Measurements from ENCODE around the gene NOC4L. TPM values are rescaled to one million over a fixed set of nuclear protein-coding genes. Genes with fewer than 3 reads are reported as not detected.
"Not testable (repeated sequence)": the region's sequence is repeated elsewhere in the genome, so short reads cannot be mapped to it uniquely, and the experiment has no call there.

NOC4L gene
- total RNA-seq, 1 donor from 2014 or later, result 25.0 TPM

GRCh38 chr12:132142679-132143335, 1.4 kb upstream of the NOC4L start:
- no peak for DNase-seq (ENCODE audit: low spot score)

- DNase-seq (ENCODE audit: low spot score), result no peak
These were observed 753 bp upstream of the NOC4L start for GRCh38 chr12:132143336-132144071.

- DNase-seq (ENCODE audit: low spot score), result no peak
These were observed 532 bp downstream of the NOC4L start for GRCh38 chr12:132144810-132145168.

DNA sequence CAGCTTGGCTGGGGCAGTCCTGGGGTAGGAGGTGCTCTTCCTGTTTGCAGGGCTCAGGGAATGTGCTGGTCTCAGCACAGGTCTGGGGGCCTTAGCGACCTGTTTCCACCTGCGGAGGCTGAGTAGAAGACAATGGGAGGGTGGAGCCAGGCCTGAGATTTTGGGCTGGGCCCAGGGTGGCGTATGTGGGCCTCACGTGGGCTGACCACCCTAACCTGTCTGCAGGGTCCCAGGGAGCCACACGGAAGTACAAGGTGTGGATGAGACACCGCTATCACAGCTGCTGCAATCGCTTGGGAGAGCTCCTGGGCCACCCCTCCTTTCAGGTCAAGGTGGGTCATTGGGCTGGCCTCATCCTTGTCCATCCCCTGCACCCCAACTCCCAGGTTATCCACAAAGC, 1.1 kb downstream of the NOC4L start:
- DNase-seq (ENCODE audit: low spot score), result no peak

GRCh38 chr12:132146098-132146497, 1.8 kb downstream of the NOC4L start:
- no peak for DNase-seq (ENCODE audit: low spot score)

GRCh38 chr12:132146772-132147422, 2.6 kb downstream of the NOC4L start:
- DNase-seq (ENCODE audit: low spot score), result no peak

- peak; percentile 40 for DNase-seq (ENCODE audit: low spot score)
These were observed 3.4 kb downstream of the NOC4L start for GRCh38 chr12:132147423-132148367.

DNA sequence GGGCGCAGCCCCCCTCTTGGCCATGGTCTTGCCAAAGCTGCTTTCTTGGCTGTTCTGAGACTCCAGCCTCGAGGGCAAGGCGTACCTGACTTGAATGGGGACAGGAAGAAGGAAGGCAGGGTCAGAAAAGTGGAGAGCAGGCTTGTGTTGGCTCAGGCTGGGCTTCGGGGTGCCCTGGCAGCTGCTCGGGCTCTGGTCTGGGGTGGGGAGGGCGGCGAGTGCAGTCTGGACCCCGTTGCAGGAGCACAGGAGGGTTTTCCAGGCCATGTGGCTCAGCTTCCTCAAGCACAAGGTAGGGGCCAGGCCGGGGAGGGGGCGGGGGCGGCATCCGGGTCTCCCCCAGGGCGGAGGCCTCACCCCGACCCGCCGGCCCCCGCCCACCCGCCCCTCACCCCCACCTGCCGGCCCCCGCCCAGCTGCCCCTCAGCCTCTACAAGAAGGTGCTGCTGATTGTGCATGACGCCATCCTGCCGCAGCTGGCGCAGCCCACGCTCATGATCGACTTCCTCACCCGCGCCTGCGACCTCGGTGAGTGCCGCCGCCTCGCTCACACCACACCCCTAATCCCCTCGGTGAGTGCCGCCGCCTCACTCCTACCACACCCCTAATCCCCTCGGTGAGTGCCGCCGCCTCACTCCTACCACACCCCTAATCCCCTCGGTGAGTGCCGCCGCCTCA, 4.2 kb downstream of the NOC4L start:
- no peak for DNase-seq (ENCODE audit: low spot score)

DNA sequence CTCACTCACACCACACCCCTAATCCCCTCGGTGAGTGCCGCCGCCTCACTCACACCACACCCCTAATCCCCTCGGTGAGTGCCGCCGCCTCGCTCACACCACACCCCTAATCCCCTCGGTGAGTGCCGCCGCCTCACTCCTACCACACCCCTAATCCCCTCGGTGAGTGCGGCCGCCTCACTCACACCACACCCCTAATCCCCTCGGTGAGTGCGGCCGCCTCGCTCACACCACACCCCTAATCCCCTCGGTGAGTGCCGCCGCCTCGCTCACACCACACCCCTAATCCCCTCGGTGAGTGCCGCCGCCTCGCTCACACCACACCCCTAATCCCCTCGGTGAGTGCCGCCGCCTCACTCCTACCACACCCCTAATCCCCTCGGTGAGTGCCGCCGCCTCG, 5.3 kb downstream of the NOC4L start:
- not testable (repeated sequence) for DNase-seq (ENCODE audit: low spot score)

GRCh38 chr12:132150780-132151144, 6.5 kb downstream of the NOC4L start:
- no peak for DNase-seq (ENCODE audit: low spot score)

GRCh38 chr12:132151145-132151765, 7.0 kb downstream of the NOC4L start:
- no peak for DNase-seq (ENCODE audit: low spot score)

DNA sequence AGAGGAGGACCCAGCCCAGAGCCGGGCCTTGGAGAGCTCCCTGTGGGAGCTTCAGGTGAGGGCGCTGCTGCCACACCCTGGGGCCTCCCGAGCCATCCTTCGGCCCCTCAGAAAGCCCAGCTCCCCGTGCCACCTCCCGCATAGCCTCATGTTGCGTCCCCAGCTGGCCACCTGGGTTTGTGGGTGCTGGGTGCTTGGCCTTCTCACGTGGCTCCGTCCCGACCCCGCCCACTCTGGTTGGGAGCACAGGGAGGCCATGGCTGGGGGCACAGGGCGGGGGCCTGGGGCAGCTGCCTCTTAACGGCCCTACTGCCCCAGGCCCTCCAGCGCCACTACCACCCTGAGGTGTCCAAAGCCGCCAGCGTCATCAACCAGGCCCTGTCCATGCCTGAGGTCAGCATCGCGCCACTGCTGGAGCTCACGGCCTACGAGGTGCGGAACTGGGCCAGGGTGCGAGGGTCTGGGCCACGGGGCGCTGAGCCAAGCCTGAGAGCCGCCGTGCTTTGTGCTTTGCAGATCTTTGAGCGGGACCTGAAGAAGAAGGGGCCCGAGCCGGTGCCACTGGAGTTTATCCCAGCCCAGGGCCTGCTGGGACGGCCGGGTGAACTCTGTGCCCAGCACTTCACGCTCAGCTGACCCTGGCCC, 7.6 kb downstream of the NOC4L start:
- no peak for DNase-seq (ENCODE audit: low spot score)

DNA sequence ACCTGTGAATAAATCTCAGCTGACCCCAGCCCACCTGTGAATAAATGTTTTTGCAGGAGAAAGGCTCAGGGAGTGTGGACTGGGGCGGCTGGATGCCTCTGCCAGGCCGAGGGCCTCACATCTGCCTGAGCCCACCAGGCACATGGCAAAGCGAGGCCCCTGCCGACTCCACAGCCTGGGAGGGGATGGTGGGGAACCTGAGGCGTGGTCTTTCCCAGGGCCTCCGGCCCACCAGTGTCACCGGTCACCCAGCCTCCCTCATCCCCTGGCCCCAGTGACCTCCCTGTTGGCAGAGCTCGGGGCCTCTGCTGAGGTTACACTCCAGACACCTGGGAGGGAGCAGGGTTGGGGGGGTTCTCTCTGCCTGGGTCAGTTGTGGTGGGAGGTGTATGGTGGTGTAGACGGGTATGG, 8.2 kb downstream of the NOC4L start:
- no peak for DNase-seq (ENCODE audit: low spot score)

DNA sequence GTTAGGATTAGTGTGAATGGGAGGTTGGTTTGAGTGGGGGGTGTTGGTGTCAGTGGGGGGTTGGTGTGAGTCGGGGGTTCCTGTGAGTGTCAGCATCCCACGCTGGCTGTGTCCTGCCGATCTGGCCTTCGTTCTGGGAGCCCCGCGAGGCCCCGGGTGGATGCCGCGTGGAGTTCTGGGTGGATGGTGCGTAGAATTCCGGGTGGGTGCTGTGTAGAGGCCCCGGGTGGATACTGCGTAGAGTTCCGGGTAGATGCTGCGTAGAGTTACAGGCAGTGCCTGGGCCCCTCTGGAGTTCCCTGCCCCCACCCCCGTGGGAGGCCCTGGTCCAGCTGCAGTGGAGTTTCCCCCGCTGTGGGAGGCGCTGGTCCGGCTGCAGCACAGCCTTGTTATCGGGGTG, 8.7 kb downstream of the NOC4L start:
- DNase-seq (ENCODE audit: low spot score), result no peak

DNA sequence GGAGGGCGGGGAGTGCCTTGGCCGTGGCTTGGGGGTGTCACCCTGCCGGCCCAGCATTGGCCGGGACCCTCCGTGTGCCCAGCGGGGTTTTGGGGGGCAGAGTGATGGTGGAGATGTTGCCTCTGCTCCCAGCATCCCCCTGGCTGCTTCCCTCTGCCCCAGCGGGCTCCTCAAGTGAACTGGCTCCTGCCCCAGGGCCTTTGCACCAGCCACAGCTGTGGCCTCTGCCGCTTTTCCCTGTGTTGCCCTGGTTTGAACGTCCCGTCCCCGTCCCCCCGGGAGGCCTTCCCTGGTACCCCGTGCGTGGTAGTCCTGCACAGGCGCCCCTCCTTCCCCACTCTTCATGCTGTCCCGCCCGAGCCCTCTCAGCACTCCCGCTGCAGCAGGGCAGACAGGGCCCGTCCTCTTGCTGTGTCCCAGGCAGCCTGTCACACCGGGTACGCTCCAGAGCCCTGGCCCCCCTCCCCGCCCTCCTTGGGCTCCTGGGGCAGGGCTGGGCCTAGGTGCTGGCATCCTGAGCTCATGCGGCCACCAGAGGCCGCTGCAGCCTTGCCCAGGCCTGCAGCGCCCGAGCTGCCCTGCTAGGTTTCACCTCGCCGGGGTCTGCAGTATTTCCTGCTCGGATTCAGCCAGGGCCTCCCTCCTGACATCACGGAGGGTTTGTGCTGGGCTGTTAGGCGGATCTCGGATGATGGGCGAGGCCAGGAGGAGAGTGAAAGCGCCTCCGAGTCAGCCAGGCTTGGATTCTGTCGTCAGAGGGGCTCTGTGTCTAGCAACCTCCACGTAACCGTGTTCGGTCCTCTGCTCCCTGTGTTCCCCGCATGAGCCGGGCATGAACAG, 9.5 kb downstream of the NOC4L start:
- no peak for DNase-seq (ENCODE audit: low spot score)

DNA sequence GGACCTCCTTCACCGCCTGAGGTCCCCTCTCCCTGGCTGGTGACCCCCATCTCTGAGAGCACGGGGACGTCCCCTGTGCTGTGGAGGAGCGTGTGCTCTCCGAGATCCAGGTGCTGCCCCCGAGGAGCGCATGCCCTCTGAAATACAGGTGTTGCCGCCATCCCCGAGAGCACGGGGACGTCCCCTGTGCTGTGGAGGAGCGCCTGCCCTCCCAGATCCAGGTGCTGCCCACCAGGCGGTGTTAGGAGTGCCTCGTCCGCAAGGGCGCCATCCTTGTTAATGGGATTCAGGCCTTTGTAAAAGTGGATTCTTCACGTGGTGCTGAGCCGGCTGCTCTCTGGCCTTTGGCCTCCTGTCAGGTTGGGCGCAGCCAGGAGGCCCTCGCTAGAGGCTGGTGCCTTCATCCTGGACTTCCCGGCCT, 10.1 kb downstream of the NOC4L start:
- DNase-seq (ENCODE audit: low spot score), result no peak

DNA sequence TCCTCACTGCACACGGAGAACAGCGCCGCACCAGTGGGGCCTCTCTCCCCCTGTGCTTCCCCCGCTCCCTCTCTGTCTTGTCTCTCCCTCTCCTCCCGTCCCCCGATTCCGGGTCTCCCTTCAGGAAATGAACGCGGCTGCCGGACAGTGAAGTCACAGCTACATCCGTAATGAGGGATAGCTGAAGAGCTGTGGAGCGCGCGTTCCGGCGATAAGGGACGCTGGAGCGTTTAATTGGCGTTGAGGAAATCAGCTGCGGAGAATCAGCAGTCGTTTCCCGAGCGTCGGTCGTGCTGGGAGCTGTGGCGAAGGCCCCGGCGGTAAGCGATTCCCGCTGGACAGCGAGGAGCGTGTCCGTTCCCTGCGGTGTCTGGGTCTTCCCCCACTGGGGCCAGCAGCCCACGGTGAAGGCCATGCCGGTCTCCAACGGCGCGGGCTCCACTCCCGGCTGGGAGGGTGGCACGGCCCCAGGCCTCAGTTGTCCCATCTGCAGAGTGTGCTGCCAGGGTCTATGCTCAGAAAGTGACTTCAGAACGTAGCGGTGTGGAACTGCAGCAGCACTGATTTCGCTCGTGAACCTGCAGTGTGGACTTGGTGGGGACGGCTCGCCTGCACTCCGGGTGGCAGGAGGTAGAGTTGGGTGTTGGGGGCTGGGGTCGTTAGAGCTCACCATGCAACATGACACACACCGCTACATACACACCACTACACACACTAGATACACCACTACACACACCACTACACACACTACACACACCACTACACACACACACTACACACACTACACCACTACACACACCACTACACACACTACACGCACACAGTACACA, 10.9 kb downstream of the NOC4L start:
- DNase-seq (ENCODE audit: low spot score), result no peak

DNA sequence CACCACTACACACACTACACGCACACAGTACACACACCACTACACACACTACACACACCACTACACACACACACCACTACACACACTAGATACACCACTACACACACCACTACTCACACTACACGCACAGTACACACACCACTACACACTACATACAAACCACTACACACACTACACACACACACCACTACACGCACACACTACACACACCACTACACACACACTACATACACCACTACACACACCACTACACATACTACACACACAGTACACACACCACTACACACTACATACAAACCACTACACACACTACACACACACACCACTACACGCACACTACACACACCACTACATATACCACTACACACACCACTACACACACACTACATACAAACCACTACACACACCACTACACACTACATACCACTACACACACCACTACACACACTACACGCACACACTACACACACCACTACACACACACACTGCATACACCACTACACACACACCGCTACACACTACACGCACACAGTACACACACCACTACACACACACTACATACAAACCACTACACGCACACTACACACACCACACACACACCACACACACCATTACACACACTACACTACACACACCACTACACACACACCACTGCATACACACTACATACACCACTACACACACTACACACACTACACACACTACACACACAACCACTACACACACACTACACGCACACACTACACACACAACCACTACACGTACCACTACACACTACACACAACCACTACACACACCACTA, 11.7 kb downstream of the NOC4L start:
- DNase-seq (ENCODE audit: low spot score), result no peak
